GM23338 (cell line): Measurements from ENCODE around the gene HCK. TPM values are rescaled to one million over a fixed set of nuclear protein-coding genes. Genes with fewer than 3 reads are reported as not detected.
A peak's percentile ranks its signal among the peaks of the same experiment; 100 is the strongest.

ENCODE experiments used
- ATAC-seq: fragments of 200-7000 bp; cut with Tn5 transposase; 3 replicates; pipeline ENCODE4 v1.9.1; 2020
- DNase-seq: peaks from one replicate; pipeline ENCODE4 v3.0.0-alpha.2; 2015; ENCODE audit warnings: low spot score
- H2AFZ ChIP-seq: fragments of 200-600 bp; sonication (generic); 2 replicates; pipeline ENCODE4 v1.8.0; 2016; ENCODE audit warnings: antibody characterized with exemption, mild to moderate bottlenecking, moderate library complexity
- H3F3A ChIP-seq: fragments of 200-600 bp; sonication (generic); replicated peaks from 2 replicates; pipeline ENCODE4 v1.8.0; 2017; ENCODE audit warnings: antibody characterized with exemption, mixed run types, low read depth
- H3K27ac ChIP-seq: fragments of 200-600 bp; sonication (generic); 2 replicates; pipeline ENCODE4 v1.6.1; 2016; ENCODE audit warnings: low read depth
- H3K27me3 ChIP-seq: fragments of 200-600 bp; sonication (generic); 2 replicates; pipeline ENCODE4 v1.8.0; 2016; ENCODE audit warnings: mild to moderate bottlenecking, mixed run types, moderate library complexity; ENCODE audit not compliant: insufficient read depth
- H3K36me3 ChIP-seq: fragments of 200-600 bp; sonication (generic); 2 replicates; pipeline ENCODE4 v1.8.0; 2016; ENCODE audit warnings: mild to moderate bottlenecking; ENCODE audit not compliant: insufficient read depth
- H3K4me1 ChIP-seq: fragments of 200-600 bp; sonication (generic); 2 replicates; pipeline ENCODE4 v1.8.0; 2016; ENCODE audit warnings: mild to moderate bottlenecking, moderate library complexity; ENCODE audit not compliant: insufficient read depth
- H3K4me2 ChIP-seq: fragments of 200-600 bp; sonication (generic); 2 replicates; pipeline ENCODE4 v1.7.1; 2017; ENCODE audit warnings: mixed run types
- H3K4me3 ChIP-seq: fragments of 200-600 bp; sonication (generic); 2 replicates; pipeline ENCODE4 v1.6.1; 2016; ENCODE audit warnings: mixed run types
- H3K79me2 ChIP-seq: fragments of 200-600 bp; sonication (generic); replicated peaks from 2 replicates; pipeline ENCODE4 v1.8.0; 2017; ENCODE audit warnings: mild to moderate bottlenecking; ENCODE audit not compliant: insufficient read depth
- H3K9me2 ChIP-seq: fragments of 200-600 bp; sonication (generic); 2 replicates; pipeline ENCODE4 v1.8.0; 2017; ENCODE audit not compliant: insufficient read depth
- H4K20me1 ChIP-seq: fragments of 200-600 bp; sonication (generic); replicated peaks from 2 replicates; pipeline ENCODE4 v1.8.0; 2017; ENCODE audit warnings: mild to moderate bottlenecking; ENCODE audit not compliant: insufficient read depth
- H3K27ac Mint-ChIP-seq: 2 replicates; pipeline ENCODE4 v1.8.0; 2020; ENCODE audit warnings: inconsistent platforms, mild to moderate bottlenecking, moderate library complexity, mixed read lengths
- H3K27me3 Mint-ChIP-seq: 3 replicates; pipeline ENCODE4 v1.8.0; 2022; ENCODE audit warnings: low read depth, mild to moderate bottlenecking, moderate library complexity, mixed read lengths, inconsistent platforms; ENCODE audit not compliant: insufficient read depth, poor library complexity
- H3K36me3 Mint-ChIP-seq: 3 replicates; pipeline ENCODE4 v1.8.0; 2021; ENCODE audit warnings: low read depth, mild to moderate bottlenecking, inconsistent platforms, moderate library complexity, mixed read lengths
- H3K4me1 Mint-ChIP-seq: 3 replicates; pipeline ENCODE4 v1.8.0; 2020; ENCODE audit warnings: mild to moderate bottlenecking, inconsistent platforms, mixed read lengths
- H3K4me3 Mint-ChIP-seq: 3 replicates; pipeline ENCODE4 v1.8.0; 2021; ENCODE audit warnings: moderate library complexity, mild to moderate bottlenecking, inconsistent platforms, mixed read lengths
- H3K9me3 Mint-ChIP-seq: 3 replicates; pipeline ENCODE4 v1.8.0; 2020; ENCODE audit warnings: moderate library complexity, mild to moderate bottlenecking, inconsistent platforms, mixed read lengths
- ETS1 ChIP-seq: IDR thresholded peaks from 2 replicates; pipeline ENCODE4 v1.6.1; 2016; ENCODE audit warnings: antibody characterized with exemption
- EZH2phosphoT487 ChIP-seq: fragments of 200-600 bp; sonication (generic); IDR thresholded peaks from one replicate; pipeline ENCODE4 v1.8.1; 2018; ENCODE audit warnings: antibody characterized with exemption; ENCODE audit not compliant: unreplicated experiment
- NANOG ChIP-seq: IDR thresholded peaks from 2 replicates; pipeline ENCODE4 v1.6.1; 2016; ENCODE audit warnings: antibody characterized with exemption, borderline replicate concordance
- POLR2AphosphoS5 ChIP-seq: IDR thresholded peaks from 2 replicates; pipeline ENCODE4 v1.6.1; 2016; ENCODE audit warnings: antibody characterized with exemption, low read depth
- STAT1 ChIP-seq: IDR thresholded peaks from one replicate; pipeline ENCODE4 v1.6.1; 2016; ENCODE audit warnings: antibody characterized with exemption; ENCODE audit not compliant: unreplicated experiment
- polyA plus RNA-seq: library from polyadenylated mRNA; unstranded; fragments of >200 nt; fragmentation: Nextera tagmentation; extraction: Ambion mirVana; gene quantifications from 2 replicates; pipeline ENCODE4 v1.2.1, GENCODE V29; 2016
- total RNA-seq: library from RNA; depleted of rRNA; stranded (reverse); fragments of >200 nt; shearing (Covaris generic); gene quantifications from 2 replicates; pipeline ENCODE4 v1.2.3, GENCODE V29; 2014
- TF ChIP-seq, protein P1 (sequence below): fragments of 250-450 bp; sonication (Bioruptor Pico); IDR thresholded peaks from 2 replicates; pipeline ENCODE4 v1.5.0; 2020; ENCODE audit warnings: mild to moderate bottlenecking, moderate library complexity

Gene HCK
- total and polyA plus RNA-seq, 2 experiments from 2014 or later, result 0.97 TPM; not detected in 1

- Histone ChIP-seq H2AFZ (peak overlapping the region; percentile 67), H3K27me3 (no peaks in the 10 kb centered on the region), H3K9me2 (peaks cover 3% of the 10 kb centered on the region; the same call in 1 of the 2 replicates), H4K20me1 (no peaks in the 10 kb centered on the region), H3K4me3 (no peak overlapping the region), H3K4me1 (no peaks in the 10 kb centered on the region; the same call in 1 of the 2 replicates), H3K79me2 (no peaks in the 10 kb centered on the region), H3K4me2 (no peak overlapping the region), H3F3A (no peaks in the 10 kb centered on the region), H3K27ac (no peak overlapping the region), H3K36me3 (no peaks in the 10 kb centered on the region)
- peaks cover 3% of the 10 kb centered on the region for H3K27me3 Mint-ChIP-seq
- H3K9me3 Mint-ChIP-seq, result peaks cover 13% of the 10 kb centered on the region; the same call in 2 of the 3 replicates
- peaks cover 3% of the 10 kb centered on the region; the same call in 2 of the 3 replicates for H3K4me1 Mint-ChIP-seq
- DNase-seq (no peak), ATAC-seq (no peak)
- no peak overlapping the region for H3K4me3 Mint-ChIP-seq
- no peak overlapping the region for H3K27ac Mint-ChIP-seq
- TF ChIP-seq POLR2AphosphoS5 (no peak), EZH2phosphoT487 (no peak), NANOG (no peak), ETS1 (no peak), STAT1 (no peak)
- TF ChIP-seq, protein P1, sequence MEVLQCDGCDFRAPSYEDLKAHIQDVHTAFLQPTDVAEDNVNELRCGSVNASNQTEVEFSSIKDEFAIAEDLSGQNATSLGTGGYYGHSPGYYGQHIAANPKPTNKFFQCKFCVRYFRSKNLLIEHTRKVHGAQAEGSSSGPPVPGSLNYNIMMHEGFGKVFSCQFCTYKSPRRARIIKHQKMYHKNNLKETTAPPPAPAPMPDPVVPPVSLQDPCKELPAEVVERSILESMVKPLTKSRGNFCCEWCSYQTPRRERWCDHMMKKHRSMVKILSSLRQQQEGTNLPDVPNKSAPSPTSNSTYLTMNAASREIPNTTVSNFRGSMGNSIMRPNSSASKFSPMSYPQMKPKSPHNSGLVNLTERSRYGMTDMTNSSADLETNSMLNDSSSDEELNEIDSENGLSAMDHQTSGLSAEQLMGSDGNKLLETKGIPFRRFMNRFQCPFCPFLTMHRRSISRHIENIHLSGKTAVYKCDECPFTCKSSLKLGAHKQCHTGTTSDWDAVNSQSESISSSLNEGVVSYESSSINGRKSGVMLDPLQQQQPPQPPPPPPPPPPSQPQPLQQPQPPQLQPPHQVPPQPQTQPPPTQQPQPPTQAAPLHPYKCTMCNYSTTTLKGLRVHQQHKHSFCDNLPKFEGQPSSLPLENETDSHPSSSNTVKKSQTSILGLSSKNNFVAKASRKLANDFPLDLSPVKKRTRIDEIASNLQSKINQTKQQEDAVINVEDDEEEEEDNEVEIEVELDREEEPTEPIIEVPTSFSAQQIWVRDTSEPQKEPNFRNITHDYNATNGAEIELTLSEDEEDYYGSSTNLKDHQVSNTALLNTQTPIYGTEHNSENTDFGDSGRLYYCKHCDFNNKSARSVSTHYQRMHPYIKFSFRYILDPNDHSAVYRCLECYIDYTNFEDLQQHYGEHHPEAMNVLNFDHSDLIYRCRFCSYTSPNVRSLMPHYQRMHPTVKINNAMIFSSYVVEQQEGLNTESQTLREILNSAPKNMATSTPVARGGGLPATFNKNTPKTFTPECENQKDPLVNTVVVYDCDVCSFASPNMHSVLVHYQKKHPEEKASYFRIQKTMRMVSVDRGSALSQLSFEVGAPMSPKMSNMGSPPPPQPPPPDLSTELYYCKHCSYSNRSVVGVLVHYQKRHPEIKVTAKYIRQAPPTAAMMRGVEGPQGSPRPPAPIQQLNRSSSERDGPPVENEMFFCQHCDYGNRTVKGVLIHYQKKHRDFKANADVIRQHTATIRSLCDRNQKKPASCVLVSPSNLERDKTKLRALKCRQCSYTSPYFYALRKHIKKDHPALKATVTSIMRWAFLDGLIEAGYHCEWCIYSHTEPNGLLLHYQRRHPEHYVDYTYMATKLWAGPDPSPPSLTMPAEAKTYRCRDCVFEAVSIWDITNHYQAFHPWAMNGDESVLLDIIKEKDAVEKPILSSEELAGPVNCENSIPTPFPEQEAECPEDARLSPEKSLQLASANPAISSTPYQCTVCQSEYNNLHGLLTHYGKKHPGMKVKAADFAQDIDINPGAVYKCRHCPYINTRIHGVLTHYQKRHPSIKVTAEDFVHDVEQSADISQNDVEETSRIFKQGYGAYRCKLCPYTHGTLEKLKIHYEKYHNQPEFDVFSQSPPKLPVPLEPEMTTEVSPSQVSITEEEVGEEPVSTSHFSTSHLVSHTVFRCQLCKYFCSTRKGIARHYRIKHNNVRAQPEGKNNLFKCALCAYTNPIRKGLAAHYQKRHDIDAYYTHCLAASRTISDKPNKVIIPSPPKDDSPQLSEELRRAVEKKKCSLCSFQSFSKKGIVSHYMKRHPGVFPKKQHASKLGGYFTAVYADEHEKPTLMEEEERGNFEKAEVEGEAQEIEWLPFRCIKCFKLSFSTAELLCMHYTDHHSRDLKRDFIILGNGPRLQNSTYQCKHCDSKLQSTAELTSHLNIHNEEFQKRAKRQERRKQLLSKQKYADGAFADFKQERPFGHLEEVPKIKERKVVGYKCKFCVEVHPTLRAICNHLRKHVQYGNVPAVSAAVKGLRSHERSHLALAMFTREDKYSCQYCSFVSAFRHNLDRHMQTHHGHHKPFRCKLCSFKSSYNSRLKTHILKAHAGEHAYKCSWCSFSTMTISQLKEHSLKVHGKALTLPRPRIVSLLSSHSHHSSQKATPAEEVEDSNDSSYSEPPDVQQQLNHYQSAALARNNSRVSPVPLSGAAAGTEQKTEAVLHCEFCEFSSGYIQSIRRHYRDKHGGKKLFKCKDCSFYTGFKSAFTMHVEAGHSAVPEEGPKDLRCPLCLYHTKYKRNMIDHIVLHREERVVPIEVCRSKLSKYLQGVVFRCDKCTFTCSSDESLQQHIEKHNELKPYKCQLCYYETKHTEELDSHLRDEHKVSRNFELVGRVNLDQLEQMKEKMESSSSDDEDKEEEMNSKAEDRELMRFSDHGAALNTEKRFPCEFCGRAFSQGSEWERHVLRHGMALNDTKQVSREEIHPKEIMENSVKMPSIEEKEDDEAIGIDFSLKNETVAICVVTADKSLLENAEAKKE, result no peak
- H3K36me3 Mint-ChIP-seq, result no peaks in the 10 kb centered on the region
Measured at GRCh38 chr20:32070690-32071213, 18.7 kb downstream of the HCK start.
